Astrocyte of the spinal cord (primary cell): ENCODE results near the gene TFF2.

Experiments
- DNase-seq: peaks from one replicate; pipeline ENCODE4 v3.0.0; 2011; ENCODE audit warnings: low read depth, low spot score
- H3K4me3 ChIP-seq: 2 replicates; pipeline ENCODE4 v1.5.1; 2011; ENCODE audit warnings: low read depth, mild to moderate bottlenecking, low read length, moderate library complexity
- CTCF ChIP-seq: IDR thresholded peaks from 2 replicates; pipeline ENCODE4 v1.5.1; 2012; ENCODE audit warnings: low read depth, mild to moderate bottlenecking, low read length, inconsistent platforms
- in situ Hi-C: cut with HindIII; loops from 2 replicates; pipeline ENCODE4 v1.10.0; 2017; ENCODE audit warnings: low sequenced_read_pairs

The TFF2 gene

GRCh38 chr21:42319376-42319775 is 31.4 kb downstream of the TFF2 start:
- in situ Hi-C loops = no loop called here

DNA sequence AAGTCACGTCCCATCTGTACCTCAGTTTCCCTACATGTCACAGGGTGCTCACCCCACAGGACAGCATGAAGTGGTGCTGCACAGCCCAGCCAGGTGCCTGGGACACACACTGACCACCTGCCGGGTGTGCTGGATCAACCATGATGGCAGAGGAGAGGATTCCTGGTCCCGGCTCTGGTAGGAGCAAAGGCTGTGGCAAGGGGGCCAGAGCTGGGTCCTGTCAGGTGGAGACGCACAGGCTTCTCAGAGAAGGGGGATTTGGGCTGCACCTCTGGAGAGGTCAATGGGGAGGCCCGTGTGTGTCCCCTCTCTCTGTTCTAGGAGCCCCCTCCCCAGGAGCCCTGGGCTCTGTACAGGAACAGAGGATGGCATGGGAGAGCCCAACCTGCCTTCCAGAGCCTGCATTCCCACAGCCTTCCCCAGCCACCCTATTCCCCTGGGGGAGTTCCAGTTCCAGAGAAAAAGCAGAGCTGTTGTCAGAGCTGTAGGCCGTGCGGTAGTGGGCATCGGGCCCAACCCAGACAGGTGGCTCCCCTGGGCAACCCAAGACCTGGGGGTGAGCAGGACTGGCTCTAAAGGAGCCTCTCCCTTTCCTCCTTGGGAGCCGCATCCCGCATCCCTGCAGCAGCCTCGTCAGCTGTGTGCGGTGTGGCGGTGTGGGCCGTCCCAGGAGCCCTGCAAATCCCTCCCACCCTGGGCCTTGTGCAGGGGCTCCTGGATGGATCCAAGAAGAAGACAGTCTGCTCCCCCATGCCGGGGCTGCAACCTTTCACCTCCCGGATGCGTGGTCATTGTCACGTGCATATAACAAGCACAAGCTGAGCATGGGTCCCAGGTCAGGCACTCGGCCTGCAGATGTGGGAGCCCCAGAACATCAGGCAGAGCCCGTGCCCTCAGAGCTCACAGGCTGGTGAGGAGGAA is 32.7 kb downstream of the TFF2 start:
- DNase-seq = no peak
- TF ChIP-seq CTCF = no peak
- in situ Hi-C loops = no loop called here
- H3K4me3 ChIP-seq = no peak overlapping the region

More at GRCh38 chr21:42319376-42319775, 31.4 kb downstream of the TFF2 start:
- DNase-seq = no peak
- H3K4me3 ChIP-seq = no peak overlapping the region
- TF ChIP-seq CTCF = no peak

DNA sequence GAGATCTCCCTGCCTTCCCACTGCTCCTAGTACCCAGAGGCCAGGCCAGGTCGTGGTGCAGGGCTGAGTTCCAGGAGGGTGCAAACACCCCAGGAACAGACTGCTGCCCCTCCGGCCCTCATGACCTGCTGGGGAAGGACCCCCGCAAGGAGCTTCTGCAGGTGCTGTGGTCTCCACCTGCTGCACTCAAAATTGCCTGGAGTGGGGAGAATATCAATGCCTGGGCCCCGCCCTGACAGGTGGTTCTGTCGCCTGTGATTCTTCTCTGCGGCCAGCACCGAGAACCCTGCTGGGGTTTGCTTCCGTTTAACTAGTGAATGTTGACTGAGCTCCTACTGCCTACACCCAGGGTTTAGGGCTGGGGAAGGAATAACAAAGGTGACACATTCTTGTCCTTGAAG is 33.5 kb downstream of the TFF2 start:
- no peak overlapping the region for H3K4me3 ChIP-seq
- no peak for TF ChIP-seq CTCF
- DNase-seq = no peak
- in situ Hi-C loops = no loop called here

DNA sequence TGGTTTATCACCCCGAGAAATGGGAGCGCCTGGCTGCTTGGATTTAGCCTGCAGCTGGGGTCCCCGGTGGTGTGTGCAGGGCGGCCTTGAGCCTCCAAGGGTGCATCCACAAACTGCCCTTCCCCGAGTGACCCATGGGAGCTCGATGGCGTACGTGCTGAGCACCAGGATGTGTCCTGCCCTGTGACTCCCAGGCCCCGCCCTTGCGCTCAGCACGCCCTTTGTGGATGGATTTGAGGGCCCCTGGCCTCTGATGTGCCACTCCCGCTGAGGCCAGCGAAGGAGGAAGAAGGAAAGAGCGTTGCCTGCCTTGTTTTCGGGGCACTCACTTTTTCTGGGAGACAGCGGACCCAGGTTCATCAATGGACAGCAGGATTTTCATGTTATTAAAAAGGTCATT is 33.9 kb downstream of the TFF2 start:
- in situ Hi-C loops = no loop called here
- no peak overlapping the region for H3K4me3 ChIP-seq
- no peak for TF ChIP-seq CTCF
- no peak for DNase-seq

DNA sequence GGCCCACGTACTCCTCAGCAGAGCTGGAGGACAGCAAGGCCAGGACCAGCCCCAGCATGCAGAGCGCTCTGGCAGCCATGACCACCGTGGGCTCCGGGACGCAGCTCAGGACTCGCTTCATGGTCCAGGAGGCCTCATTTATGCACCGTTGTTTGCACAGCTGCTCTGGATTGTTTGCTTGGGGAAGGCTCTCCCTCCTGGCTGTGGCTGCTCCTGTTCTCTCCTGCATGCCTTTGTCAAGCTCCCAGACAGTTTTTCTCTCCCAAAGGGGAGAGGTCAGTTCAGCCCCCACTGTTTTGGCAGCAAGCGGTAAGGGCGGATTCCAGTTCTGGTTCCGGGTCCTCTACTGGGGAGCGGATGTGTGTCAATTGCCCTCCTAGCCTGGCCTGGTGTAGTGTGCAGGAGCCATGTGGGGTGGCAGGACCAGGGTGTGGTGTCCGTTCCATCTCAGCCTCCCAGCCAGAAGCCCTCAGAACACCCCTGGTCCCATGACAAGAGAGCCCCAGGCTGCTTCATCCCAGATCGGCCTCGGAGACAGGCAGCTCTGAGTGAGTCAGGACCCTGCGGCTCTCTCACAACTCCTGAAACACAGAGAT is 35.4 kb downstream of the TFF2 start, which contains the start of gene TFF3:
Gene TFF3 (minus strand): TSS at position 114 of the 596 bp plus-strand sequence. CDS start 35 bp downstream, at position 79.
- in situ Hi-C loops = no loop called here
- H3K4me3 ChIP-seq = no peak within 1 kb of the TSS
- TF ChIP-seq CTCF = no peak
- peak; percentile 67 for DNase-seq

- in situ Hi-C loops = no loop called here
- TF ChIP-seq CTCF = no peak
- no peak for DNase-seq
- H3K4me3 ChIP-seq = no peak overlapping the region
These were observed 36.0 kb downstream of the TFF2 start for GRCh38 chr21:42314616-42315295.
